NCI-H187 (cell line): ENCODE measurements around the gene CAMSAP2.

ENCODE experiments used
- DNase-seq, 2 experiments: peaks; one replicate each; lab custom pipeline; 2025; lab: John Stamatoyannopoulos, UW

Gene CAMSAP2

DNA sequence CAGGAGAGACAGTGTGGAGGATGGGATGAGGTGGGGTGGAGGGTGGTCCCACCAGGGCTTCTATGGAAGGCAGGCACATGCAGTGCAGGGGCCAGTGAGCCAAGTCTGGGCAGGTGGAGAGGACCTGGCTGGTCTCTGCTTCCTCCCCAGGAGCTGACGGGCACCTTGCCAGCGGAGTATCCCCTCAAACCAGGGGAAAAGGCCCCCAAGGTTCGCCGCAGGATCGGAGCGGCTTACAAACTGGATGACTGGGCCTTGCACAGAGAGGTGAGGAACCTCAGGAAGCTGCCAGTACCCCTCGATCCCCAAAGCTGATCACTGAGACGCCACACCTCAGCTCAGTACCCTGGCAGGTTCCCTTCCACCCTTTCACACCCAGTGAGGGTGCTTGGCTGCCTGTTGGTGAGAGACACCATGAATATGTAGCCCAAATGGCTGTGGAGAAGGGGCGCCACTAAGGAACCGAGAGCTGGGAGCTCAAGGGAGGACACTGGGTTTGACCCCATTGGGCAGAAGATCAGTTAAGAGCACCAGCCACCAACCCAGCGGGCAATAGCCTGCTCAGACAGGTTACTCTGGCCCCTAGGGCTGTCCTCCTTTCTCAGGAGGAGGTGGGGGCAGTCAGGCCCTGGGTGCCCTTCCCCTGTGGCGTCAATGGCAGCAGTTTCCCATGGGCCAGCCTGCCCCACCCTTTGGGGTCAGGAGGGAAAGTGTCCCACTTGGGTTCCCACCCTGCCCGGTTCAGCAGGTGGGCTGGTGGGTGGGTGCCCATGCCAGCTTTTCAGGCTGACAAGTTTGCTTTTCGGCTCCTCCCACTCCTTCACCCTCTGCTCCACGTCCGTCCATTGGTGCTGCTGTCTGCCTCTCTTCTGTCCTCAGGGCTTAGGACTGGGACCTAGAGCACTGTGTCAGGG lies 161.5 kb downstream of the CAMSAP2 start:
- DNase-seq, result no peak

DNA sequence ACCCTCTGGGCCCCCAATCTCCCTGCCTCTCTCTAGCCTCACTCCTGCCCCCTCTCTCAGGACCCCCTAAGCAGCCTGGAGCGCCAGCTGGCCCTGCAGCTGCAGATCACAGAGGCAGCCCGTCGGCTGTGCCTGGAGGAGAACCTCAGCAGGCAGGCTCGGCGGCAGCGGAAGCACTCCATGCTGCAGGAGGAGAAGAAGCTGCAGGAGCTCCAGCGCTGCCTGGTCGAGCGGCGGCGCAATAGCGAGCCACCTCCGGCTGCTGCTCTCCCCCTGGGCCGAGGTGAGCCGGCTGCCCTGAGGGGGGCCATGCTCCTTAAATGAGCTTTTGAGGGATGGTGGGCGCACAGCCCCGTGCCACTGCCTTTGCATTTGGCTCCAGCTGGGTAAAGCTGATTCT lies 162.2 kb downstream of the CAMSAP2 start:
- DNase-seq, result no peak

DNA sequence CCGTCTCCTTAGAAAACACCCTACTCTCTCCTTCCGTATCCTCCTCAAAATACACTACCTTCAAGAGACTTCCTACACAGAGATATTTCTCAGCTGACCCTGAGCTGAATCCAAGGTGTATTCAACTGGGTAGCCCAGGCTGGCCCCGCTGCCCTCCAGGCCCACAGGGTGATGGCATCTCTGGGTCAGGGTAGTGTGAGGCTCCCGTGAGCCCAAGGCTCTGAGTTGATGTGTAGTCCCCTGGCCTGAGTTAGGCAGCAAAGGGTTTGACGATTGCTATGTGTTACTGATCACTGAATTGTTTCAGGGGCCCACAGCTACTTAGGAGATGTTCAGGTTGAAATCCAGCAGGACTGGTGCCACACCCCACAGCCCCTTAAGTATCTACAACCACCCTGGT lies 162.7 kb downstream of the CAMSAP2 start:
- DNase-seq, result no peak

DNA sequence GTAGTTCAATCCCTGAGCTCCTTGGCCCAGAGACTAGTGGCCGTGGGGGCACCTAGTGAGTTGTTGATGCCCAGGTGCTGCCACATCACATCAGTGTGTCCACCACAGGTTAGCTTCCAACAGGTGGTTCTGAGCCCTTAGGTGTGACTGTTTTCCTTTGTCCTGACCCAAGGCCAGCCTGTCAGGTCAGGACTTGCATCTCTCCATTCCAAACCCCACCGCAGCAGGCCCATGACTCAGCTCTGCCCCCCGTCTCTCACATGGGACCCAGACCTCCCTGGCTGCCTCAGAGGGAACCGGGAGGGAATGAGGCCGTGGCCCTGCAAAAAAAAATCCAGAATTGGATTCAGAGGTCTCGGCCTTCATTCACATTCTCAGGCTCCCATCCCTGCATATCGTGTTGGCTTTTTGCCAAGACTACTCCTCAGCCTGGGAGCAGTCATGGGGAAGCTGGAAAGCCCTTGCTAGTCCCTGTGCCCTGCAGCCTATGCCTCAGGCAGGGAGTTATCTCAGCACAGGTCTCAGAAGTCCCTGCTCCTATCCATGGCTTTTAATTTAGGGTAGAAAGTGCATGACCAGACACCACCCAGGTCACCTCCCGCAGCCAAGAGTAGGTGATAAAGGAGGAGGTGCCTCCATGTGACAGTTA lies 163.2 kb downstream of the CAMSAP2 start:
- no peak for DNase-seq

DNA sequence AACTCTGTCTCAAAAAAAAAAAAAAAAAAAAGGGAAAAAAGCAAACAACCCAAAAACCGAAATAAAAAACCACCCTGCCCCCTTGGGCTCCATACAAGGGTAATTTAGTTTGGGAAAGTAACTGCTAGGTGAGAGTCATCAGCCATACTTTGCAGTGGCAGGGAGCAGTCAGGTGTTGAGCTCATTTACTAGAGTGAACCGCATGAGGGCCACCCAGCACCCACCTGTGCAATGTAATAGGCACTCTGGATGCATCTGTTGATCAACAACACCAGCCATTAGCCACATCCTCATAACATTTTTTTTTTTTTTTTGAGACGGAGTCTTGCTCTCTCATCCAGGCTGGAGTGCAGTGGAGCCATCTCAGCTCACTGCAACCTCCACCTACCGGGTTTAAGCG lies 165.1 kb downstream of the CAMSAP2 start:
- DNase-seq, result no peak

DNA sequence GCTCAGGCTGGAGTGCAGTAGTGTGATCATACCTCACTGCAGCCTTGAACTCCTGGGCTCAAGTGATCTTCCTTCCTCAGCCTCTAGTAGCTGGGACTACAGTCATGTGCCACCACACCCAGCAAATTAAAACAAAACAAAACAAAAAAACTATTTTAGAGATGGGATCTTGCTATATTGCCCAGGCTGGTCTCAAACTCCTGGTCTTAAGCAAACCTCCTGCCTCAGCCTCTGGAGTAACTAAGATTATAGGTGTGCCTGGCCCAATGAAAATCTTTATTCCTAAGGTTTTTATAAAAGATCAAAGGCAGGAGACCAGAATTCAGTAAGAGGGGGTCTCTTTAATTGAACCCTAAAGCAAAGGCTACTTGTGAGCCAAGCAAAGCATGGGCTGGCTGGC lies 166.1 kb downstream of the CAMSAP2 start:
- no peak for DNase-seq

- no peak for DNase-seq
These were observed 166.8 kb downstream of the CAMSAP2 start for GRCh38 chr1:200905411-200906052.

DNA sequence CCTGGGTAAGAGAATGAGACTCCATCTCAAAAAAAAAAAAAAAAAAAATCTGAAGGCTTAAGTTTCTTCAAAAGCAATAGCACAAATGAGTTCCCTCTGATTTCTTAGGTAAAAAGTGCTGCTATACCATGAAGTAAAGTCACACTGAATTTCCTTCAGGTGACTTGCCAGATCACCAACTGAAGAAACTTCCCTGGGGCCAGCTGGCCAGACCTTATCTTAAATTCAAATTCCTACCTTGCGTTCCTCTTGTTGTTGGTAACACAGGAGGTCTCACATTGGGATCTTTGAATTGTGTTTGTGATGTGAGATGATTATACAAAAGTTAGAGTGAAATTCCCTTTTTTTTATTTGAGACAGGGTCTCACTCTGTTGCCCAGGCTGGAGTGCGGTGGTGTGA lies 167.8 kb downstream of the CAMSAP2 start:
- DNase-seq, result no peak

DNA sequence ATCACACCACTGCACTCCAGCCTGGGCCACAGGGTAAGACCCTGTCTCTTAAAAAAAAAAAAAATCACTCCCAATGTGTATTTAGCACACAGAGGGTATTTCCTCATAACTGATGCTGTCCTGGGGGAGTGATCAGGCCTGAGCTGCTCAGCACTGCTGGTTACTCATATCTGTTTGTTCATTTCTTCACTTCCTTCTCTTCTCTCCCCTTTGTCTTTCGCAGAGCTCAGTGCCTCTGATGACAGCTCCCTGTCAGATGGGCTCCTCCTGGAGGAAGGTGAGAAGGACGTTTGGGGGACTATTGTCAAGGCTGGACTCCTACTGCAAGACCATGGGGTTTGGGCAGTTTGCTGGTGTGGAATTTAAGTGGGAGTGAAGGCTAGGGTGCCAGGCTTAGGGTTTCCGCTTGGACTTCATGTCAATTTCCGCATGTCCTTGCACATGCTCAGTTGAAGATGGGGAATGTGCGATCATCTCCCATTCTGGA lies 169.0 kb downstream of the CAMSAP2 start:
- DNase-seq, result no peak

DNA sequence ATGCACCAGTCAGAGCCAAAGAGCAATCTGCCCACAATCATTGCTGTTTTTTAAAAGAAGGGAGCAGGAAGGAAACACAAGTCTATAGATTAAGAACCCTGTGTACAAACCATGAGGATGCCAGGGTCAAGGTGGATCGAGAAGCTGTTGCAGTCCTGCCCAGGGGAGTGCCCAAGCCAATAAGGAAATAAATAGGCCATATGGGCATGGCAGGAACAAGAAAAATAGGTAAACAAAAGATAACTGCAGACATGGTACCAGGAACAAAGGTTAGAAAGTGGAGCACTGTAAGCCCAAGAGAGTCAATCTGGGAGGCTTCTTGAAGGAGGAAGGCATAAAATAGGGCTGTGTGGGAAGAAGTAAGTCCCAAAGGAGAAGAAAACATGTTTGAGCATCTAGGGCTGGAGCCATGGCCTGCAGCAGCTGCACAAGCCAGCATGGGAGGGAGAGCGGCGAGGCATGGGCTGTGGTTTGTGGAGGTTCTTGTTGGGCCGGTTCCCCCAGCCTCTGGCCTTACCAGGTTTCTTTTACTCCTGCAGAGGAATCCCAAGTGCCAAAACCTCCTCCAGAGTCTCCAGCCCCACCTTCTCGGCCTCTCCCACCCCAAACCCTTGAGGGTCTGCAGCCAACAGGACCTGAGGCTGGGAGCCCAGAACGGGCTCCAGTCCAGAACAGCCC lies 169.6 kb downstream of the CAMSAP2 start:
- no peak for DNase-seq

DNA sequence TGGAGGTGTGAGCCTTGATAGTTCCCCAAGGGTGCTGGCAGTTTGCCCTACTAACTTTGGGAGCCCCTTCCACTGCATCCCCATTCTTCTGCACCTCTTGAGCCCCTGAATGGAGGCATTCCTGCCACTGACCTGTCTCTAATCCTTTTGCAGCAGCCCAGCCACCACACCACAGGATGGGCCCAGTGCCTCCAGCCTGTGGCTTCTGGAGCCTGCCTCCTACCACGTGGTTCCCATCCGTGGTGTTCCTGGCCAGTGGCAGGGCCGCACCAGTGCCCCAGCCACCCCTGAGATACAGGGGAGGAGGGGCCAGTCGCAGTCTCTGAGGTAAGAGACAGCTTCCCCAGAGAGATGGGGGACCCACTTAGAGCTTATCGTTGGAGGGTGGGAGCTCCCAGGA lies 170.4 kb downstream of the CAMSAP2 start:
- no peak for DNase-seq

- no peak for DNase-seq
These were observed 171.1 kb downstream of the CAMSAP2 start for GRCh38 chr1:200909757-200910239.
